K562 (cell line): ENCODE measurements around the gene DENND1A. TPM values are rescaled to one million over a fixed set of nuclear protein-coding genes. Genes with fewer than 3 reads are reported as not detected.
A peak's percentile ranks its signal among the peaks of the same experiment; 100 is the strongest.

ENCODE experiments used
- ATAC-seq: fragments of 200-7000 bp; cut with Tn5 transposase; 3 replicates; pipeline ENCODE4 v1.9.1; 2020; ENCODE audit warnings: moderate library complexity
- BruUV-seq: library from RNA; stranded (reverse); fragments of 400-500 nt; replicated peaks from 2 replicates; lab custom pipeline; 2021; lab: Mats Ljungman, UMichigan
- CTCF ChIA-PET: fragments of 300-600 bp; formaldehyde crosslinking; extraction: SDS; loops from one replicate; lab custom pipeline; 2021; ENCODE audit warnings: low intra/inter-chr PET ratio; lab: Yijun Ruan, JAX
- POLR2A ChIA-PET: fragments of 300-600, 350-650 bp; sonication (Branson Sonifier 250); formaldehyde crosslinking; extraction: SDS; loops from one replicate; lab custom pipeline; 2021; ENCODE audit warnings: antibody characterized with exemption, inconsistent platforms; lab: Yijun Ruan, JAX
- DNase-seq, 4 experiments: peaks; one replicate each; pipeline versions ENCODE4 v3.0.0 to v3.0.0-alpha.2; 2011 to 2018; ENCODE audit warnings: low spot score in 3 of 4, mixed read lengths in 3 of 4; ENCODE audit errors: extremely low read depth in 1 of 4
- FAIRE-seq: peaks from 2 replicates; lab custom pipeline; 2011; peaks lifted over from hg19 to GRCh38; lab: Jason Lieb, UNC
- H2AFZ ChIP-seq: 2 replicates; pipeline ENCODE4 v1.6.0; 2011; ENCODE audit warnings: low read depth, low read length, control low read depth, inconsistent platforms
- H3K27ac ChIP-seq: fragments of 200-600 bp; 3 replicates; pipeline ENCODE4 v1.8.0; 2011; ENCODE audit warnings: low read depth, mild to moderate bottlenecking, control low read depth, inconsistent platforms, low read length, moderate library complexity, mixed read lengths; ENCODE audit errors: extremely low read depth
- H3K27me3 ChIP-seq, 2 experiments: fragments of 300-600 bp in 1 of 2; 2 replicates in 1 of 2; 3 replicates in 1 of 2; pipeline versions ENCODE4 v1.6.0 to v1.8.0; 2011; ENCODE audit warnings: inconsistent platforms in 2 of 2, low read length in 2 of 2, mild to moderate bottlenecking in 1 of 2, mixed read lengths in 1 of 2, moderate library complexity in 1 of 2; ENCODE audit not compliant: control insufficient read depth in 2 of 2, insufficient read depth in 2 of 2
- H3K36me3 ChIP-seq: fragments of 300-600 bp; 3 replicates; pipeline ENCODE4 v1.8.0; 2011; ENCODE audit warnings: mild to moderate bottlenecking, low read length, inconsistent platforms; ENCODE audit not compliant: control insufficient read depth, insufficient read depth
- H3K4me1 ChIP-seq, 2 experiments: fragments of 200-600 bp in 1 of 2; replicated peaks in 1 of 2; 2 replicates in 1 of 2; 3 replicates in 1 of 2; pipeline versions ENCODE4 v1.5.1 to v1.8.0; 2011; ENCODE audit warnings: inconsistent platforms in 2 of 2, low read length in 2 of 2, mild to moderate bottlenecking in 1 of 2, mixed read lengths in 1 of 2, moderate library complexity in 1 of 2; ENCODE audit not compliant: control insufficient read depth in 2 of 2, insufficient read depth in 2 of 2
- H3K4me2 ChIP-seq: 2 replicates; pipeline ENCODE4 v1.6.1; 2011; ENCODE audit warnings: low read length, control low read depth, inconsistent platforms, mixed read lengths; ENCODE audit not compliant: insufficient read depth
- H3K4me3 ChIP-seq: fragments of 200-600 bp; sonication (generic), shearing (Covaris generic); 2 replicates; pipeline ENCODE4 v1.5.1; 2016; ENCODE audit warnings: control low read depth, inconsistent platforms
- H3K79me2 ChIP-seq: fragments of 200-600 bp; 3 replicates; pipeline ENCODE4 v1.8.0; 2011; ENCODE audit warnings: low read length, inconsistent platforms; ENCODE audit not compliant: control insufficient read depth, insufficient read depth
- H3K9ac ChIP-seq, 2 experiments: 2 replicates each; pipeline versions ENCODE4 v1.6.0 to v1.6.1; 2011; ENCODE audit warnings: low read depth in 2 of 2, low read length in 2 of 2, control low read depth in 1 of 2, inconsistent platforms in 1 of 2, mild to moderate bottlenecking in 1 of 2, mixed read lengths in 1 of 2; ENCODE audit not compliant: insufficient read depth in 1 of 2
- H3K9me1 ChIP-seq: one replicate; pipeline ENCODE4 v1.6.0; 2011; ENCODE audit warnings: inconsistent platforms, mild to moderate bottlenecking, low read length, moderate library complexity; ENCODE audit not compliant: control insufficient read depth, insufficient read depth
- H3K9me3 ChIP-seq: replicated peaks from 2 replicates; pipeline ENCODE4 v1.5.1; 2011; ENCODE audit warnings: low read depth, low read length, inconsistent platforms; ENCODE audit not compliant: control insufficient read depth, insufficient read depth
- H4K20me1 ChIP-seq: replicated peaks from 2 replicates; pipeline ENCODE4 v1.6.1; 2011; ENCODE audit warnings: low read length, inconsistent platforms, mixed read lengths; ENCODE audit not compliant: control insufficient read depth, insufficient read depth
- C11orf30 ChIP-seq: fragments of 450-650 bp; IDR thresholded peaks from 2 replicates; pipeline ENCODE4 v1.6.1; 2016; ENCODE audit warnings: low read depth, mild to moderate bottlenecking
- HNRNPK ChIP-seq: fragments of 200-400 bp; formaldehyde crosslinking; IDR thresholded peaks from one replicate; pipeline ENCODE4 v1.6.1; 2018; ENCODE audit warnings: mild to moderate bottlenecking, low read depth, low read length; ENCODE audit not compliant: poor library complexity, severe bottlenecking
- KLF1 ChIP-seq: fragments of 450-650 bp; IDR thresholded peaks from 2 replicates; pipeline ENCODE4 v1.6.1; 2016; ENCODE audit warnings: missing genetic modification characterization, missing compliant biosample characterization
- MAFG ChIP-seq: fragments of 450-650 bp; conservative IDR thresholded peaks from 2 replicates; pipeline ENCODE4 v1.6.1; 2016; ENCODE audit warnings: missing genetic modification characterization, missing compliant biosample characterization
- MAFK ChIP-seq: IDR thresholded peaks from 2 replicates; pipeline ENCODE4 v1.6.1; 2011; ENCODE audit warnings: low read length, improper control_type of control experiment
- RFX5 ChIP-seq: IDR thresholded peaks from 2 replicates; pipeline ENCODE4 v1.6.1; 2011; ENCODE audit warnings: low read depth, mild to moderate bottlenecking, improper control_type of control experiment, low read length
- ZFP1 ChIP-seq: fragments of 450-650 bp; formaldehyde crosslinking; IDR thresholded peaks from 2 replicates; pipeline ENCODE4 v1.4.0; 2020; ENCODE audit warnings: mild to moderate bottlenecking, mixed read lengths
- ZNF146 ChIP-seq: IDR thresholded peaks from one replicate; pipeline ENCODE4 v1.6.1; 2018; ENCODE audit warnings: missing compliant biosample characterization; ENCODE audit not compliant: unreplicated experiment
- ZNF316 ChIP-seq: fragments of 450-650 bp; IDR thresholded peaks from 2 replicates; pipeline ENCODE4 v1.6.1; 2016
- WGBS: fragments of 100-300 bp; shearing (Covaris generic); methylation state at CpG from one replicate; pipeline ENCODE4 v1.1.6; 2016; ENCODE audit warnings: low coverage, mixed read lengths; ENCODE audit not compliant: insufficient coverage; ENCODE audit errors: missing lambda C conversion rate; 5-methylcytosine and 5-hydroxymethylcytosine counted together
- in situ Hi-C: fragments of 300-500 bp; cut with MboI; formaldehyde crosslinking; loops from 4 replicates; pipeline ENCODE4 v1.15.0; 2018; ENCODE audit warnings: inconsistent platforms, mixed read lengths
- intact Hi-C: fragments of 100-400 bp; cut with micrococcal nuclease; formaldehyde crosslinking; loops from 2 replicates; pipeline ENCODE4 v1.14.2; 2022
- polyA plus RNA-seq, 8 experiments: library from polyadenylated mRNA; depleted of rRNA in 4 of 8; stranded (reverse) in 5 of 8; unstranded in 3 of 8; fragments of >200 nt; fragmentation: Nextera tagmentation in 2 of 8; fragmentation: Illumina TruSeq in 1 of 8; extraction: Ambion mirVana in 2 of 8; extraction: Trizol in 1 of 8; gene quantifications; 2 replicates each; pipeline versions ENCODE4 v1.2.1 to v1.2.3, GENCODE V29; 2011 to 2014; ENCODE audit warnings: inconsistent platforms in 1 of 8, missing spikeins in 1 of 8
- total RNA-seq, 7 experiments: library from RNA; depleted of rRNA in 6 of 7; stranded (reverse); fragments of >200 nt in 6 of 7; fragmentation: Illumina TruSeq in 2 of 7; extraction: Trizol in 2 of 7; gene quantifications; 2 replicates each; pipeline versions ENCODE4 v1.2.1 to v1.2.3, GENCODE V29; 2011 to 2021; ENCODE audit warnings: low replicate concordance in 1 of 7

Gene DENND1A
- total and polyA plus RNA-seq, 9 of the 15 experiments (the other 6 are each of a cell fraction or from before 2014, with no cell fraction given) = 7.6 to 29.5 (median 15.7) TPM

DNA sequence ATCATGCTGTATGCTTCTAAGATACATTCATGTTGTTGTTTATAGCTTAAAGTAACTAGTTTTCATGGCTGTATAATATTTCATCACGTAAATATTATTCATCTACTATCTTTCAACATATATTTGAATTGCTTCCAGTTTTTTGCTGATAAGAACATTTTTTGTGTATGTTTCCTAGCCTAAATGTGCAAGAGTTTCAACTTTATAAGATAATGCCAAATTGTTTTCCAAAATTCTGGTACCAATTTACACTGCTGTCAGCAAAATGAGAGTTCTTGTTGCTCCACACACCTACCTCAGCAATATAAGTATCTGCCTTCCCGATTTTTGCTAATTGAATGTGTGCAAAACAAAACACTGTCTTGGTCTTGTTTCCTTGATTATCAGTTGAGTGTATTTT, 395.6 kb downstream of the DENND1A start:
- FAIRE-seq = no peak
- Histone ChIP-seq H3K4me1 (no peaks in the 10 kb centered on the region), H3K9me1 (no peaks in the 10 kb centered on the region), H3K27me3 (no peaks in the 10 kb centered on the region), H2AFZ (no peak overlapping the region), H3K27ac (no peak overlapping the region), H3K79me2 (no peaks in the 10 kb centered on the region), H4K20me1 (no peaks in the 10 kb centered on the region), H3K4me2 (no peak overlapping the region), H3K9me3 (no peaks in the 10 kb centered on the region; the same call in 1 of the 2 replicates), H3K4me3 (no peak overlapping the region), H3K9ac (no peak overlapping the region), H3K36me3 (no peaks in the 10 kb centered on the region)
- no peak for ATAC-seq
- intact Hi-C loops (no loop called here), in situ Hi-C loops (loop anchor here (25.0 kb wide), 1 partner anchor 778 kb away; no protein-coding TSS in a partner anchor)
- TF ChIP-seq ZNF146 (CRISPR knock-in tag) (peak; percentile 35), MAFK (no peak), ZNF316 (peak; percentile 67), MAFG (tag) (0 out of 2 replicates have a peak, but pooled peaks have one; percentile 33), C11orf30 (peak; percentile 51; the same call in 1 of the 2 replicates)
- DNase-seq = no peak
- CTCF ChIA-PET = no interaction called here
- POLR2A ChIA-PET = interaction anchor here (0.7 kb wide), 1 partner anchor 81 kb away, joined by 3 read pairs; no protein-coding TSS in a partner anchor
- BruUV-seq = no TSS peak
- 45% methylated on average over 2 of the region's 2 CpGs for WGBS

DNA sequence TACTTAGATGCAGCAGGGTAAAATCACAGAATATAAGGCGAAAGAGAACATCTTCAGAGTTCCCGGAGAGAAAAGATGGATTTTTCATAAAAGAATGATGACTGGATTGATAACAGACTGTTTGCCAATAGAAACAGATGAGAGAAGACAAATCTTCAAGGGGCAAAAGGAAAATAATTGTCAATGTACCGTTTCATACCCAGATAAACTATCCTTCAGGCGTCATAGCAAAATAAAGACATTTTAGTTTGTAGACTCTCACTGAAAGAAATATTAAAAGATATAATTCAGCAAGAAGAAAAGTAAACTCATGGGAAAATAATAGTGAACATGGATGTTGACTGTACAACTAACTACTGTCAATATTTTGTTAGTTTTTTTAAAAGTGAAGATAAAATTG, 399.7 kb downstream of the DENND1A start:
- H3K9ac ChIP-seq = no peak overlapping the region
- no peak overlapping the region for H3K4me3 ChIP-seq
- no TSS peak for BruUV-seq
- CTCF ChIA-PET = no interaction called here
- H3K9me1 ChIP-seq = no peaks in the 10 kb centered on the region
- POLR2A ChIA-PET = no interaction called here
- no peaks in the 10 kb centered on the region for H3K79me2 ChIP-seq
- no peak overlapping the region for H3K4me2 ChIP-seq
- DNase-seq (no peak), FAIRE-seq (no peak)
- no peak overlapping the region for H3K27ac ChIP-seq
- in situ Hi-C loops = loop anchor here (25.0 kb wide), 1 partner anchor 782 kb away; no protein-coding TSS in a partner anchor
- H3K9me3 ChIP-seq = no peaks in the 10 kb centered on the region; the same call in 1 of the 2 replicates
- TF ChIP-seq RFX5 (0 out of 2 replicates have a peak, but pooled peaks have one; percentile 7), KLF1 (tag) (no peak), HNRNPK (no peak), ZFP1 (CRISPR knock-in tag) (peak; percentile 82; the same call in 1 of the 2 replicates)
- TF ChIP-seq, all 486 proteins: peak for 2
- 53% methylated on average over 4 of the region's 4 CpGs for WGBS
- H3K4me1 ChIP-seq = peaks cover 2 to 5% of the 10 kb centered on the region in 2 experiments; a peak in 2 of 5 replicates
- intact Hi-C loops = no loop called here
- no peak for ATAC-seq
- H3K36me3 ChIP-seq = no peaks in the 10 kb centered on the region
- no peaks in the 10 kb centered on the region for H4K20me1 ChIP-seq
- no peak overlapping the region for H2AFZ ChIP-seq
- no peaks in the 10 kb centered on the region for H3K27me3 ChIP-seq
